ENCODE data around the gene RETREG2. TPM values are rescaled to one million over a fixed set of nuclear protein-coding genes. Genes with fewer than 3 reads are reported as not detected.

RETREG2 gene
- polyA plus RNA-seq, 1 experiment, result 131 TPM

DNA sequence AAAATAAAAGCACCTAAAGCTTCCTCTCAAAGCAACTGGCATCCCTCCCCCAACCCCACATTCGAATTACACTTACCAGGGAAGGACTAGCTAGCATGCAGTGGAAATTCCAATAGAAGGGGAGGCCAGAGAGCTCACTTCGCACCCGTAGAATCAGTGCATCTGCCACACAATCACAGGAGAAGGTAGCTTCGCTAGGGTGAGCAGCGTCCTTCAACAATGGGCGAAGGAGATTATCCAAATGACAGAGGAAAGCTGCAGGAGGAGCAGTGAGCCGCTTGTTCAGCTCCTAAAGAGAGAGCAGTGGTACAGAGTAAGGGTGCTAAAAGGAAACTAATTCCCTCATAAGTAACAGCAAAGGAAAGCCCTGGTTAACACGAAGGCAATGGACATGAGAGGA is 20.7 kb upstream of the RETREG2 start:
- ChIA-PET CTCF (interaction anchor here (0.7 to 14.8 kb wide), 12 partner anchors 11 to 177 kb away, joined by 3 to 211 read pairs (median 16); partner anchors contain the start of gene IHH), POLR2A (no interaction called here)
- Histone ChIP-seq H3K27me3 (ENCODE audit: control insufficient read depth, insufficient read depth, low read length) (no peaks in the 10 kb centered on the region), H3K36me3 (ENCODE audit: control insufficient read depth, insufficient read depth, low read length) (no peaks in the 10 kb centered on the region; the same call in 1 of the 2 replicates), H3K4me3 (ENCODE audit: low read depth, low read length) (no peak overlapping the region)
- no peak for DNase-seq (ENCODE audit: low read depth)
- TF ChIP-seq, protein P1, sequence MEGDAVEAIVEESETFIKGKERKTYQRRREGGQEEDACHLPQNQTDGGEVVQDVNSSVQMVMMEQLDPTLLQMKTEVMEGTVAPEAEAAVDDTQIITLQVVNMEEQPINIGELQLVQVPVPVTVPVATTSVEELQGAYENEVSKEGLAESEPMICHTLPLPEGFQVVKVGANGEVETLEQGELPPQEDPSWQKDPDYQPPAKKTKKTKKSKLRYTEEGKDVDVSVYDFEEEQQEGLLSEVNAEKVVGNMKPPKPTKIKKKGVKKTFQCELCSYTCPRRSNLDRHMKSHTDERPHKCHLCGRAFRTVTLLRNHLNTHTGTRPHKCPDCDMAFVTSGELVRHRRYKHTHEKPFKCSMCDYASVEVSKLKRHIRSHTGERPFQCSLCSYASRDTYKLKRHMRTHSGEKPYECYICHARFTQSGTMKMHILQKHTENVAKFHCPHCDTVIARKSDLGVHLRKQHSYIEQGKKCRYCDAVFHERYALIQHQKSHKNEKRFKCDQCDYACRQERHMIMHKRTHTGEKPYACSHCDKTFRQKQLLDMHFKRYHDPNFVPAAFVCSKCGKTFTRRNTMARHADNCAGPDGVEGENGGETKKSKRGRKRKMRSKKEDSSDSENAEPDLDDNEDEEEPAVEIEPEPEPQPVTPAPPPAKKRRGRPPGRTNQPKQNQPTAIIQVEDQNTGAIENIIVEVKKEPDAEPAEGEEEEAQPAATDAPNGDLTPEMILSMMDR (IDR thresholded peaks at IDR 0.05; ENCODE audit: insufficient read depth, low read depth, low read length), result no peak

DNA sequence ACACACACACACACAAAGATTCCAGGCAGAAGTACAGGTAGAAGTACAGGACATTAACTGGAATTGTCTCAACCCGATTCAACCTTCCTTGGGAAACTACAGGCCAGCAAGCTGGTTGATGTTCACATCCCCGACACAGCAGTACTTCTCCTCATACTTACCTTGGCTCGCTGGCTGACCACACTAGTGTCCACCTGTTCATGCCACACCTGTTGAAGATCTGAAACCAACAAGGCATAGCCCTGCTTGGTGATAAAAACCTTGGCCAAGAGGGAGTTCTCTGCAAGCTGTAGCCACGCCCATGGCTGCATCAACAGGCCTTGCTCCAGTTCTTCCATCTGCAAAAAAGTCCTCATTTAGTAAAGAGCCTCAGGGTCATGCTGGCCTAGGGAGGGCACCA is 20.1 kb upstream of the RETREG2 start:
- Histone ChIP-seq H3K4me3 (ENCODE audit: low read depth, low read length) (no peak overlapping the region), H3K27me3 (ENCODE audit: control insufficient read depth, insufficient read depth, low read length) (no peaks in the 10 kb centered on the region), H3K36me3 (ENCODE audit: control insufficient read depth, insufficient read depth, low read length) (no peaks in the 10 kb centered on the region; the same call in 1 of the 2 replicates)
- TF ChIP-seq, protein P1 (IDR thresholded peaks at IDR 0.05; ENCODE audit: insufficient read depth, low read depth, low read length), result no peak
- CTCF ChIA-PET, result interaction anchor here (0.6 to 14.8 kb wide), 14 partner anchors 12 to 364 kb away, joined by 3 to 211 read pairs (median 10); partner anchors contain the start of genes IHH and SLC23A3
- DNase-seq (ENCODE audit: low read depth), result no peak
- POLR2A ChIA-PET, result no interaction called here

DNA sequence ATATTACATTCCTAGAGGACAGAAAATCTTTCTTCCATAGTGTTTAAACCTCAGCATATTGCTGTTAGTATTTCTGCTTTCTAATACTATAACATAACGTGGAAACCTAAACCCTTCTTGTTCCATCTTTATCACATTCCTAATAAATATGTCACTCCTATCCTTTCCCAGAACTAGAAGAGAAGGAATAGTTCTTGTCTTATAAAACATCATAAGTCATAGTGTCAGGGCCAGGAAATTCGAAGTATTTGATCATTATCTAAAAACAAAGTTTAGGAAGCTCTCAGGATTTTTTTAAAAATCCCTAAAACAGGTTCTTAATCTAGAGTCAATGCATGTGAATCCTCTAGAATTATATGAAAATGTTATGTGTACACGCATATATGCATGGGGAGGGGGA is 19.5 kb upstream of the RETREG2 start:
- ChIA-PET CTCF (interaction anchor here (0.6 to 14.8 kb wide), 19 partner anchors 12 to 371 kb away, joined by 3 to 211 read pairs (median 5); partner anchors contain the start of genes IHH and SLC23A3), POLR2A (no interaction called here)

DNA sequence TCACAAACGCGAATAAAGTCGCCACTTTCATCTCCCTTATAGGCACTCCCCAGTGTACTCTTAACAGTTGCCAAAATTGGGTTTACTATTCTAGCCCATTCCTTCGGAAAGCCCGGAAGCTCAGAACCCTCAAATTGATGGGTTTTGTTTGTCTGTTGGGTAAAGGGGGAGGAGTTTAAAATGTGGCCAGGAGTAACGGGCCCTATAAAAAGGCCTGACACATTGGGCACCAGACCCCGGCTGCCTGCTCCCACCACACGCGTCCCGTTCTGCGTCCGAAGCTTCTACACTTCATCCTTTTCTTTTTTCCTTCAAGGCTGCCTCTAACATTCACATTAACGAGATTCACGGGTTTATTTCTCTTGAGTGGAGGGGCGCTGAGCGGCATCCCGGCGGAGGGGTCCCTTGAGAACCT is 18.3 kb upstream of the RETREG2 start:
- no peaks in the 10 kb centered on the region for H3K27me3 ChIP-seq (ENCODE audit: control insufficient read depth, insufficient read depth, low read length)
- POLR2A ChIA-PET, result no interaction called here
- no peaks in the 10 kb centered on the region; the same call in 1 of the 2 replicates for H3K36me3 ChIP-seq (ENCODE audit: control insufficient read depth, insufficient read depth, low read length)
- H3K4me3 ChIP-seq (ENCODE audit: low read depth, low read length), result peak overlapping the region; percentile 73
- no peak for DNase-seq (ENCODE audit: low read depth)
- TF ChIP-seq, protein P1 (IDR thresholded peaks at IDR 0.05; ENCODE audit: insufficient read depth, low read depth, low read length), result no peak
- CTCF ChIA-PET, result interaction anchor here (0.6 to 14.8 kb wide), 36 partner anchors 9 to 588 kb away, joined by 3 to 211 read pairs (median 4); partner anchors contain the start of genes ABCB6, DNAJB2, IHH and SLC23A3

More for the DNA sequence above, 19.5 kb upstream of the RETREG2 start:
- Histone ChIP-seq H3K36me3 (ENCODE audit: control insufficient read depth, insufficient read depth, low read length) (no peaks in the 10 kb centered on the region; the same call in 1 of the 2 replicates), H3K27me3 (ENCODE audit: control insufficient read depth, insufficient read depth, low read length) (no peaks in the 10 kb centered on the region), H3K4me3 (ENCODE audit: low read depth, low read length) (no peak overlapping the region)
- DNase-seq (ENCODE audit: low read depth), result no peak
- TF ChIP-seq, protein P1 (IDR thresholded peaks at IDR 0.05; ENCODE audit: insufficient read depth, low read depth, low read length), result no peak

DNA sequence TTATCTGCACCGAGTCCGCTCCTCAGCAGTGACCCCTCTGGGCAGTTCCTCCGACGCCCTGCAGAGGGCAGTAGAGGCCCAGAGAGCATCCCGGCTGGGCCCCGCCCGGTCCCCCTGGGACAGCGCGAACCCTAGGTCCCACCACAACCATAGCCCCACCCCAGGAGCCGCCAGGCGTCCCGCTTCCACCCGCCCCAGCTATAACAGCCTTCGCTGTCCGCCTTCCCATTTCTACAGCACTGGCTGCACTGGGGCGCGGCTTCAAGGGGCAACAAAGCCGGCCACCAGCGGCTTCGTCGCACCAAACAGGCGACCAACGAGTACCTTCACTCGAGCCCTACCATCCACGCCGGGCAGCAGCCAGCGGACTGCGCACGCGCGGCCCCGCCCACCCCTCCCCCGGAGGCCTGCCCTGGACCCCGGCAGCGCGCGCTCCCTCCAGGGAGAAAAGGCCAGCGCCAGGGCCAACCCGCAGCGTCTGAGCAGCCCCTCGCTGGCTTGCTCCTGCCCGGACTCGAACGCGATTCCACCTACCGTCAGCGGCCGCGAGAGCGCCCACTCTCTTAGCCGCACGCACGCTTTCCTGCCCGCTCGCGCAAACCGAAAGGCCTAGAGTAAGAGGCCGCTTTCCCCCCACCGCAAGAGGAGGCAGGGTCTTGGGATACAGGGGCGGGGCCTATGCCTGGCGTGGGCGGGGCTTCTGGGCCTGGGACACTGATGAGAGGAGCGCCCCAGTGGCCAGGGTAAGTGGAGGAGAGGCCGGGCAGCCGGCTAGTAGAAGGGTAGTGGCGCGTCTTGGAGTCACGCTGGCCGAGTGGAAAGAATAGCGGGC is 17.7 kb upstream of the RETREG2 start, which contains the start of gene NHEJ1:
NHEJ1 (minus strand) TSS at position 630 of the 832 bp plus-strand sequence. CDS start 2,453 bp downstream, outside the sequence.
- Histone ChIP-seq H3K27me3 (ENCODE audit: control insufficient read depth, insufficient read depth, low read length) (no peaks in the 10 kb centered on the region), H3K4me3 (ENCODE audit: low read depth, low read length) (peak within 1 kb of the TSS; percentile 73), H3K36me3 (ENCODE audit: control insufficient read depth, insufficient read depth, low read length) (no peaks in the 10 kb centered on the region; the same call in 1 of the 2 replicates)
- peak; percentile 63 for DNase-seq (ENCODE audit: low read depth)
- ChIA-PET CTCF (interaction anchor here (0.7 to 14.8 kb wide), 28 partner anchors 8 to 370 kb away, joined by 3 to 211 read pairs (median 4); partner anchors contain the start of genes ABCB6, DNAJB2, IHH and SLC23A3), POLR2A (interaction anchor here (0.6 kb wide), 1 partner anchor 46 kb away, joined by 4 read pairs; no protein-coding TSS in a partner anchor)
- TF ChIP-seq, protein P1 (IDR thresholded peaks at IDR 0.05; ENCODE audit: insufficient read depth, low read depth, low read length), result peak; percentile 99

Data from BJ (cell line).